Right cardiac atrium (tissue), 5 donors: Measurements from ENCODE around the gene GRK6. TPM values are rescaled to one million over a fixed set of nuclear protein-coding genes. Genes with fewer than 3 reads are reported as not detected.
"Not testable (repeated sequence)": the region's sequence is repeated elsewhere in the genome, so short reads cannot be mapped to it uniquely, and the experiment has no call there.

Experiments
- ATAC-seq, 2 donors: fragments of 200-7000 bp; cut with Tn5 transposase; one replicate each; pipeline versions ENCODE4 v1.8.0 to v1.9.1; 2020; ENCODE audit warnings: moderate library complexity in 2 of 2, mild to moderate bottlenecking in 1 of 2
- DNase-seq, 3 donors: peaks; one replicate each; pipeline ENCODE4 v3.0.0-alpha.2; 2020
- H3K27ac ChIP-seq: one replicate; pipeline ENCODE4 v1.5.1; 2013; ENCODE audit warnings: mild to moderate bottlenecking, low read length, control low read depth, moderate library complexity
- H3K27me3 ChIP-seq: one replicate; pipeline ENCODE4 v1.6.1; 2013; ENCODE audit not compliant: control insufficient read depth, insufficient read depth
- H3K4me1 ChIP-seq: one replicate; pipeline ENCODE4 v1.6.1; 2013; ENCODE audit warnings: low read length; ENCODE audit not compliant: control insufficient read depth, insufficient read depth
- H3K4me3 ChIP-seq: one replicate; pipeline ENCODE4 v1.5.1; 2013; ENCODE audit warnings: low read length, control low read depth
- H3K9me3 ChIP-seq: one replicate; pipeline ENCODE4 v1.6.1; 2013; ENCODE audit warnings: low read length; ENCODE audit not compliant: control insufficient read depth
- WGBS: extraction: QIAGEN DNeasy Blood & Tissue Kit; methylation state at CpG from one replicate; pipeline ENCODE4 v1.1.7; 2013; 5-methylcytosine and 5-hydroxymethylcytosine counted together
- intact Hi-C, 4 donors: fragments of 100-400 bp; cut with DNase I; formaldehyde crosslinking; loops; one replicate each; pipeline versions ENCODE4 v1.11.0 to v1.14.0; 2022 to 2023
- polyA plus RNA-seq: library from polyadenylated mRNA; stranded (reverse); fragments of 200-250 nt; gene quantifications from one replicate; pipeline ENCODE4 v1.2.3, GENCODE V29; 2013
- total RNA-seq, 4 donors: library from RNA; stranded (reverse); fragmentation: NEBNext Ultra II Directional; extraction: Animal tissue kit (Norgen Biotek cat#: 25700); gene quantifications; one replicate each; pipeline ENCODE4 v1.2.1, GENCODE V29; 2021
- donor health status: healthy with polysubstance abuse.
- donor health status: DM: no; HTN: yes; CAD: no.
- donor health status: DM: no; HTN: no; CAD: no.
- donor health status: DM: no; HTN: yes; CAD: no; lungs with severe emphysema.
- donor health status: DM: yes; HTN: yes; CAD: no.

Gene GRK6
- total and polyA plus RNA-seq, 5 donors, result 7.4 to 16.9 (median 15.1) TPM

GRCh38 chr5:177412603-177413233 lies 13.8 kb upstream of the GRK6 start:
- Histone ChIP-seq H3K27ac (no peak overlapping the region), H3K9me3 (no peaks in the 10 kb centered on the region), H3K4me1 (no peaks in the 10 kb centered on the region), H3K27me3 (no peaks in the 10 kb centered on the region), H3K4me3 (no peak overlapping the region)
- ATAC-seq (no peak), DNase-seq (no peak)
- WGBS, result 86% methylated on average over 8 of the region's 8 CpGs
- intact Hi-C loops, result no loop called here

- H3K9me3 ChIP-seq, result no peaks in the 10 kb centered on the region
- ATAC-seq, result no peak
- H3K4me1 ChIP-seq, result no peaks in the 10 kb centered on the region
- H3K4me3 ChIP-seq, result no peak overlapping the region
- 89% methylated on average over 3 of the region's 3 CpGs for WGBS
- H3K27ac ChIP-seq, result no peak overlapping the region
- intact Hi-C loops, result no loop called here
- DNase-seq, result no peak
- no peaks in the 10 kb centered on the region for H3K27me3 ChIP-seq
Observed at GRCh38 chr5:177414481-177414880, 12.0 kb upstream of the GRK6 start.

- H3K4me3 ChIP-seq, H3K27ac ChIP-seq, H3K9me3 ChIP-seq, H3K4me1 ChIP-seq, ATAC-seq, intact Hi-C loops, DNase-seq, H3K27me3 ChIP-seq: not testable (repeated sequence)
- WGBS, result 86% methylated on average over 6 of the region's 6 CpGs
Observed at GRCh38 chr5:177417081-177417480, 9.4 kb upstream of the GRK6 start.

GRCh38 chr5:177419046-177419445 lies 7.4 kb upstream of the GRK6 start:
- no peak for ATAC-seq
- DNase-seq, result no peak
- Histone ChIP-seq H3K27ac (no peak overlapping the region), H3K4me3 (no peak overlapping the region), H3K4me1 (no peaks in the 10 kb centered on the region), H3K27me3 (no peaks in the 10 kb centered on the region), H3K9me3 (no peaks in the 10 kb centered on the region)
- intact Hi-C loops, result no loop called here
- WGBS, result 66% methylated on average over 3 of the region's 3 CpGs

- H3K27ac ChIP-seq, ATAC-seq: not testable (repeated sequence)
- WGBS, result 71% methylated on average over 7 of the region's 7 CpGs
Observed at GRCh38 chr5:177420472-177420871, 6.0 kb upstream of the GRK6 start.

GRCh38 chr5:177421062-177421798 lies 5.2 kb upstream of the GRK6 start:
- WGBS, result 76% methylated on average over 6 of the region's 6 CpGs

More at GRCh38 chr5:177420472-177420871, 6.0 kb upstream of the GRK6 start:
- H3K27me3 ChIP-seq, DNase-seq, H3K9me3 ChIP-seq, intact Hi-C loops, H3K4me1 ChIP-seq, H3K4me3 ChIP-seq: not testable (repeated sequence)

GRCh38 chr5:177423671-177424070 lies 2.8 kb upstream of the GRK6 start:
- no peak overlapping the region for H3K27ac ChIP-seq
- H3K9me3 ChIP-seq, result no peaks in the 10 kb centered on the region

More at GRCh38 chr5:177421062-177421798, 5.2 kb upstream of the GRK6 start:
- Histone ChIP-seq H3K27ac (no peak overlapping the region), H3K4me1 (peaks cover 4% of the 10 kb centered on the region), H3K4me3 (no peak overlapping the region), H3K9me3 (no peaks in the 10 kb centered on the region), H3K27me3 (no peaks in the 10 kb centered on the region)
- DNase-seq, result peak in 1 of 3 donors; percentile 13
- no peak for ATAC-seq
- intact Hi-C loops, result no loop called here

GRCh38 chr5:177425196-177425800 lies 1.2 kb upstream of the GRK6 start:
- WGBS, result 32% methylated on average over 13 of the region's 13 CpGs
- Histone ChIP-seq H3K27me3 (no peaks in the 10 kb centered on the region), H3K4me3 (peak overlapping the region; percentile 57), H3K4me1 (peaks cover 11% of the 10 kb centered on the region), H3K27ac (peak overlapping the region; percentile 92), H3K9me3 (no peaks in the 10 kb centered on the region)
- intact Hi-C loops, result no loop called here
- ATAC-seq (peak in 1 of 2 donors; percentile 0), DNase-seq (peak in 1 of 3 donors; percentile 79)

More at GRCh38 chr5:177423671-177424070, 2.8 kb upstream of the GRK6 start:
- Histone ChIP-seq H3K4me3 (no peak overlapping the region), H3K27me3 (no peaks in the 10 kb centered on the region), H3K4me1 (peaks cover 11% of the 10 kb centered on the region)
- DNase-seq (peak in 1 of 3 donors; percentile 18), ATAC-seq (no peak)
- intact Hi-C loops, result no loop called here
- WGBS, result 91% methylated on average over 2 of the region's 2 CpGs

- peak overlapping the region; percentile 57 for H3K4me3 ChIP-seq
- no peaks in the 10 kb centered on the region for H3K27me3 ChIP-seq
- DNase-seq (peak; percentile 99 to 100 (median 100)), ATAC-seq (peak; percentile 98)
- H3K27ac ChIP-seq, result peak overlapping the region; percentile 92
- intact Hi-C loops, result no loop called here
- H3K9me3 ChIP-seq, result no peaks in the 10 kb centered on the region
- H3K4me1 ChIP-seq, result peaks cover 11% of the 10 kb centered on the region
- under 1% methylated on average over 52 of the region's 52 CpGs for WGBS
Observed at GRCh38 chr5:177425801-177426565, 493 bp upstream of the GRK6 start.

GRCh38 chr5:177427211-177427822 lies 841 bp downstream of the GRK6 start:
- intact Hi-C loops, result no loop called here
- WGBS, result 11% methylated on average over 11 of the region's 11 CpGs
- H3K4me3 ChIP-seq, result peak overlapping the region; percentile 89
- no peak overlapping the region for H3K27ac ChIP-seq
- H3K9me3 ChIP-seq, result no peaks in the 10 kb centered on the region
- no peak for ATAC-seq
- no peaks in the 10 kb centered on the region for H3K27me3 ChIP-seq
- H3K4me1 ChIP-seq, result peaks cover 11% of the 10 kb centered on the region
- DNase-seq, result peak in 1 of 3 donors; percentile 30
